PC-9 (cell line): ENCODE results near the gene PCDH20. TPM values are rescaled to one million over a fixed set of nuclear protein-coding genes. Genes with fewer than 3 reads are reported as not detected.

Experiments
- BruUV-seq: library from RNA; stranded (reverse); fragments of 400-500 nt; replicated peaks from 2 replicates; lab custom pipeline; 2021; lab: Mats Ljungman, UMichigan
- CTCF ChIA-PET: fragments of 300-600 bp; sonication (Branson Sonifier 250); formaldehyde crosslinking; loops from one replicate; lab custom pipeline; 2022; ENCODE audit warnings: antibody characterized with exemption; lab: Charles Lee
- POLR2A ChIA-PET: fragments of 300-600 bp; sonication (Branson Sonifier 250); formaldehyde crosslinking; loops from one replicate; lab custom pipeline; 2022; ENCODE audit warnings: antibody characterized with exemption; ENCODE audit not compliant: unreplicated experiment; lab: Charles Lee
- DNase-seq, 2 experiments: peaks; one replicate each; pipeline versions ENCODE4 v3.0.0 to v3.0.0-alpha.2; 2015 to 2022; ENCODE audit warnings: mixed read lengths in 1 of 2
- H2AFZ ChIP-seq: fragments of 200-600 bp; sonication (generic); 2 replicates; pipeline ENCODE4 v1.8.1; 2017; ENCODE audit warnings: antibody characterized with exemption
- H3F3A ChIP-seq: fragments of 200-600 bp; sonication (generic); 2 replicates; pipeline ENCODE4 v1.8.1; 2017; ENCODE audit warnings: antibody characterized with exemption, mild to moderate bottlenecking, low read depth; ENCODE audit not compliant: insufficient read depth
- H3K27ac ChIP-seq: fragments of 200-600 bp; sonication (generic); 2 replicates; pipeline ENCODE4 v1.6.1; 2016; ENCODE audit warnings: mixed run types
- H3K27me3 ChIP-seq: fragments of 200-600 bp; sonication (generic); 2 replicates; pipeline ENCODE4 v1.6.1; 2016; ENCODE audit warnings: low read depth, mixed run types; ENCODE audit not compliant: insufficient read depth
- H3K36me3 ChIP-seq: fragments of 200-600 bp; sonication (generic); 2 replicates; pipeline ENCODE4 v1.6.1; 2016; ENCODE audit warnings: low read depth, mixed run types
- H3K4me1 ChIP-seq: fragments of 200-600 bp; sonication (generic); replicated peaks from 2 replicates; pipeline ENCODE4 v1.6.1; 2016; ENCODE audit warnings: mixed run types; ENCODE audit not compliant: insufficient read depth
- H3K4me2 ChIP-seq: fragments of 200-600 bp; sonication (generic); 2 replicates; pipeline ENCODE4 v1.6.1; 2017; ENCODE audit warnings: mixed run types
- H3K4me3 ChIP-seq: fragments of 200-600 bp; sonication (generic); 2 replicates; pipeline ENCODE4 v1.6.1; 2016; ENCODE audit warnings: mixed run types
- H3K79me2 ChIP-seq: fragments of 200-600 bp; sonication (generic); 2 replicates; pipeline ENCODE4 v1.6.1; 2017; ENCODE audit warnings: low read depth, mixed run types
- H3K9me2 ChIP-seq: fragments of 200-600 bp; sonication (generic); 2 replicates; pipeline ENCODE4 v1.8.1; 2017; ENCODE audit warnings: mild to moderate bottlenecking; ENCODE audit not compliant: insufficient read depth
- H3K9me3 ChIP-seq: fragments of 200-600 bp; sonication (generic); 2 replicates; pipeline ENCODE4 v1.8.1; 2016; ENCODE audit warnings: low read depth; ENCODE audit not compliant: insufficient read depth
- H4K20me1 ChIP-seq: fragments of 200-600 bp; sonication (generic); 2 replicates; pipeline ENCODE4 v1.8.1; 2017; ENCODE audit not compliant: insufficient read depth
- CTCF ChIP-seq: fragments of 200-600 bp; sonication (generic); conservative IDR thresholded peaks from 2 replicates; pipeline ENCODE4 v1.6.1; 2017; ENCODE audit warnings: mixed run types, antibody characterized with exemption, mild to moderate bottlenecking, moderate library complexity
- EZH2 ChIP-seq: fragments of 200-600 bp; sonication (generic); IDR thresholded peaks from 2 replicates; pipeline ENCODE4 v1.8.0; 2017; ENCODE audit warnings: antibody characterized with exemption, low read depth
- intact Hi-C: fragments of 100-400 bp; cut with micrococcal nuclease; formaldehyde crosslinking; loops from one replicate; pipeline ENCODE4 v1.10.0; 2022; ENCODE audit not compliant: unreplicated experiment
- total RNA-seq: library from RNA; stranded (reverse); gene quantifications from 2 replicates; pipeline ENCODE4 v1.2.3, GENCODE V29; 2021

PCDH20 gene
- total RNA-seq, 1 experiment from 2014 or later, result 0.09 TPM

- no peaks in the 10 kb centered on the region for H4K20me1 ChIP-seq
- H3K9me3 ChIP-seq, result no peaks in the 10 kb centered on the region
- H3F3A ChIP-seq, result no peaks in the 10 kb centered on the region
- TF ChIP-seq CTCF, result no peak
- TF ChIP-seq EZH2, result no peak
- no peaks in the 10 kb centered on the region for H3K79me2 ChIP-seq
- POLR2A ChIA-PET, result no interaction called here
- no peaks in the 10 kb centered on the region for H3K4me1 ChIP-seq
- H3K4me2 ChIP-seq, result no peak overlapping the region
- H2AFZ ChIP-seq, result no peak overlapping the region
- H3K27ac ChIP-seq, result no peak overlapping the region
- H3K27me3 ChIP-seq, result no peaks in the 10 kb centered on the region
- intact Hi-C loops, result no loop called here
- CTCF ChIA-PET, result no interaction called here
- no peak for DNase-seq
- no peak overlapping the region for H3K4me3 ChIP-seq
- H3K9me2 ChIP-seq, result no peaks in the 10 kb centered on the region
- no peaks in the 10 kb centered on the region for H3K36me3 ChIP-seq
- BruUV-seq, result no TSS peak
These were observed 9.4 kb downstream of the PCDH20 start for GRCh38 chr13:61406275-61406674.

GRCh38 chr13:61396121-61396520 lies 19.5 kb downstream of the PCDH20 start:
- no peaks in the 10 kb centered on the region for H3K4me1 ChIP-seq
- no peaks in the 10 kb centered on the region for H3K36me3 ChIP-seq
- H3K4me3 ChIP-seq, result no peak overlapping the region
- intact Hi-C loops, result no loop called here
- H3K9me3 ChIP-seq, result no peaks in the 10 kb centered on the region
- no peaks in the 10 kb centered on the region for H3K27me3 ChIP-seq
- H3K9me2 ChIP-seq, result no peaks in the 10 kb centered on the region
- ChIA-PET POLR2A (no interaction called here), CTCF (no interaction called here)
- no TSS peak for BruUV-seq
- TF ChIP-seq EZH2, result no peak
- no peak for TF ChIP-seq CTCF
- H3F3A ChIP-seq, result no peaks in the 10 kb centered on the region
- H3K27ac ChIP-seq, result no peak overlapping the region
- H3K4me2 ChIP-seq, result no peak overlapping the region
- H2AFZ ChIP-seq, result no peak overlapping the region
- H4K20me1 ChIP-seq, result no peaks in the 10 kb centered on the region
- DNase-seq, result no peak
- H3K79me2 ChIP-seq, result no peaks in the 10 kb centered on the region

GRCh38 chr13:61391426-61391825 lies 24.2 kb downstream of the PCDH20 start:
- no peaks in the 10 kb centered on the region for H3F3A ChIP-seq
- POLR2A ChIA-PET, result no interaction called here

More at GRCh38 chr13:61391426-61391825, 24.2 kb downstream of the PCDH20 start:
- CTCF ChIA-PET, result no interaction called here
- Histone ChIP-seq H2AFZ (no peak overlapping the region), H3K4me2 (no peak overlapping the region), H3K79me2 (no peaks in the 10 kb centered on the region), H3K4me1 (no peaks in the 10 kb centered on the region), H3K9me3 (no peaks in the 10 kb centered on the region), H3K27me3 (no peaks in the 10 kb centered on the region), H3K9me2 (no peaks in the 10 kb centered on the region), H3K4me3 (no peak overlapping the region), H3K36me3 (no peaks in the 10 kb centered on the region), H3K27ac (no peak overlapping the region), H4K20me1 (no peaks in the 10 kb centered on the region)
- no TSS peak for BruUV-seq
- no peak for TF ChIP-seq CTCF
- TF ChIP-seq EZH2, result no peak
- intact Hi-C loops, result no loop called here
- no peak for DNase-seq
